DND-41 (cell line): ENCODE results near the gene WDR7.

Experiments used
- ATAC-seq: fragments of 200-7000 bp; cut with Tn5 transposase; 3 replicates; pipeline ENCODE4 v1.9.1; 2021; ENCODE audit warnings: low read depth; ENCODE audit not compliant: insufficient read depth
- DNase-seq: peaks from one replicate; pipeline ENCODE4 v3.0.0-alpha.2; 2020
- H2AFZ ChIP-seq: 2 replicates; pipeline ENCODE4 v1.6.0; 2012; ENCODE audit warnings: low read depth, low read length
- H3K27ac ChIP-seq: 2 replicates; pipeline ENCODE4 v1.5.1; 2012; ENCODE audit warnings: low read length, inconsistent platforms
- H3K27me3 ChIP-seq: fragments of 200-600 bp; sonication (generic); 2 replicates; pipeline ENCODE4 v1.6.0; 2012; ENCODE audit warnings: low read length, mild to moderate bottlenecking, inconsistent platforms; ENCODE audit not compliant: insufficient read depth, poor library complexity
- H3K36me3 ChIP-seq: 2 replicates; pipeline ENCODE4 v1.5.1; 2012; ENCODE audit warnings: low read length, inconsistent platforms; ENCODE audit not compliant: insufficient read depth
- H3K4me1 ChIP-seq: 2 replicates; pipeline ENCODE4 v1.5.1; 2012; ENCODE audit warnings: mild to moderate bottlenecking, low read length; ENCODE audit not compliant: insufficient read depth
- H3K4me2 ChIP-seq: 2 replicates; pipeline ENCODE4 v1.6.0; 2012; ENCODE audit warnings: mild to moderate bottlenecking, moderate library complexity, low read length, inconsistent platforms; ENCODE audit not compliant: insufficient read depth
- H3K4me3 ChIP-seq, 2 experiments: fragments of 200-600 bp in 1 of 2; shearing (Covaris generic) in 1 of 2; 2 replicates each; pipeline ENCODE4 v1.5.1; 2012 to 2016; ENCODE audit warnings: inconsistent platforms in 2 of 2, low read length in 2 of 2, mild to moderate bottlenecking in 2 of 2, low read depth in 1 of 2, moderate library complexity in 1 of 2
- H3K79me2 ChIP-seq: 2 replicates; pipeline ENCODE4 v1.6.0; 2012; ENCODE audit warnings: low read length, inconsistent platforms; ENCODE audit not compliant: insufficient read depth
- H3K9ac ChIP-seq: 2 replicates; pipeline ENCODE4 v1.6.0; 2012; ENCODE audit warnings: low read depth, mild to moderate bottlenecking, inconsistent platforms, low read length, moderate library complexity
- H3K9me3 ChIP-seq: 2 replicates; pipeline ENCODE4 v1.5.1; 2012; ENCODE audit warnings: low read length, moderate library complexity, mild to moderate bottlenecking, inconsistent platforms; ENCODE audit not compliant: insufficient read depth, severe bottlenecking
- H4K20me1 ChIP-seq: 2 replicates; pipeline ENCODE4 v1.6.0; 2012; ENCODE audit warnings: low read length; ENCODE audit not compliant: insufficient read depth
- EZH2 ChIP-seq: IDR thresholded peaks from 3 replicates; pipeline ENCODE4 v1.6.1; 2012; ENCODE audit warnings: borderline replicate concordance, low read depth, mild to moderate bottlenecking, moderate library complexity, low read length, inconsistent platforms; ENCODE audit not compliant: severe bottlenecking
- TF ChIP-seq, protein P1 (sequence below): IDR thresholded peaks from 2 replicates; pipeline ENCODE4 v1.5.1; 2012; ENCODE audit warnings: borderline replicate concordance, low read length, moderate library complexity, mild to moderate bottlenecking; ENCODE audit not compliant: poor library complexity, severe bottlenecking; ENCODE audit errors: extremely low read depth

Gene WDR7

GRCh38 chr18:57058734-57059133 is 407.6 kb downstream of the WDR7 start:
- H3K27me3 ChIP-seq, result no peaks in the 10 kb centered on the region
- no peak overlapping the region for H3K27ac ChIP-seq
- TF ChIP-seq EZH2, result no peak
- TF ChIP-seq, protein P1, sequence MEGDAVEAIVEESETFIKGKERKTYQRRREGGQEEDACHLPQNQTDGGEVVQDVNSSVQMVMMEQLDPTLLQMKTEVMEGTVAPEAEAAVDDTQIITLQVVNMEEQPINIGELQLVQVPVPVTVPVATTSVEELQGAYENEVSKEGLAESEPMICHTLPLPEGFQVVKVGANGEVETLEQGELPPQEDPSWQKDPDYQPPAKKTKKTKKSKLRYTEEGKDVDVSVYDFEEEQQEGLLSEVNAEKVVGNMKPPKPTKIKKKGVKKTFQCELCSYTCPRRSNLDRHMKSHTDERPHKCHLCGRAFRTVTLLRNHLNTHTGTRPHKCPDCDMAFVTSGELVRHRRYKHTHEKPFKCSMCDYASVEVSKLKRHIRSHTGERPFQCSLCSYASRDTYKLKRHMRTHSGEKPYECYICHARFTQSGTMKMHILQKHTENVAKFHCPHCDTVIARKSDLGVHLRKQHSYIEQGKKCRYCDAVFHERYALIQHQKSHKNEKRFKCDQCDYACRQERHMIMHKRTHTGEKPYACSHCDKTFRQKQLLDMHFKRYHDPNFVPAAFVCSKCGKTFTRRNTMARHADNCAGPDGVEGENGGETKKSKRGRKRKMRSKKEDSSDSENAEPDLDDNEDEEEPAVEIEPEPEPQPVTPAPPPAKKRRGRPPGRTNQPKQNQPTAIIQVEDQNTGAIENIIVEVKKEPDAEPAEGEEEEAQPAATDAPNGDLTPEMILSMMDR, result no peak
- ATAC-seq (no peak), DNase-seq (no peak)
- H4K20me1 ChIP-seq, result no peaks in the 10 kb centered on the region
- H2AFZ ChIP-seq, result no peak overlapping the region
- H3K36me3 ChIP-seq, result no peaks in the 10 kb centered on the region
- no peak overlapping the region for H3K4me3 ChIP-seq
- H3K9ac ChIP-seq, result no peak overlapping the region
- H3K4me1 ChIP-seq, result no peaks in the 10 kb centered on the region
- no peak overlapping the region for H3K4me2 ChIP-seq
- no peaks in the 10 kb centered on the region for H3K79me2 ChIP-seq
- H3K9me3 ChIP-seq, result peaks cover 3% of the 10 kb centered on the region

GRCh38 chr18:57059366-57059765 is 408.2 kb downstream of the WDR7 start:
- no peak overlapping the region for H3K27ac ChIP-seq
- TF ChIP-seq EZH2, result no peak
- TF ChIP-seq, protein P1, result no peak
- H4K20me1 ChIP-seq, result no peaks in the 10 kb centered on the region
- H3K9me3 ChIP-seq, result peaks cover 3% of the 10 kb centered on the region
- DNase-seq, result no peak
- no peak overlapping the region for H3K9ac ChIP-seq
- ATAC-seq, result no peak
- no peaks in the 10 kb centered on the region for H3K27me3 ChIP-seq
- H3K4me1 ChIP-seq, result no peaks in the 10 kb centered on the region
- H3K4me3 ChIP-seq, result no peak overlapping the region
- H3K36me3 ChIP-seq, result no peaks in the 10 kb centered on the region
- no peak overlapping the region for H3K4me2 ChIP-seq
- no peak overlapping the region for H2AFZ ChIP-seq
- H3K79me2 ChIP-seq, result no peaks in the 10 kb centered on the region

GRCh38 chr18:57060814-57061213 is 409.7 kb downstream of the WDR7 start:
- H3K4me3 ChIP-seq, result no peak overlapping the region
- no peak overlapping the region for H3K4me2 ChIP-seq
- no peak overlapping the region for H3K9ac ChIP-seq
- H4K20me1 ChIP-seq, result no peaks in the 10 kb centered on the region
- TF ChIP-seq, protein P1, result no peak
- TF ChIP-seq EZH2, result no peak
- H3K4me1 ChIP-seq, result no peaks in the 10 kb centered on the region
- H3K27me3 ChIP-seq, result no peaks in the 10 kb centered on the region
- H3K9me3 ChIP-seq, result peaks cover under 1% of the 10 kb centered on the region
- no peaks in the 10 kb centered on the region for H3K36me3 ChIP-seq
- no peak for DNase-seq
- no peak overlapping the region for H2AFZ ChIP-seq
- H3K27ac ChIP-seq, result no peak overlapping the region
- no peaks in the 10 kb centered on the region for H3K79me2 ChIP-seq
- no peak for ATAC-seq

DNA sequence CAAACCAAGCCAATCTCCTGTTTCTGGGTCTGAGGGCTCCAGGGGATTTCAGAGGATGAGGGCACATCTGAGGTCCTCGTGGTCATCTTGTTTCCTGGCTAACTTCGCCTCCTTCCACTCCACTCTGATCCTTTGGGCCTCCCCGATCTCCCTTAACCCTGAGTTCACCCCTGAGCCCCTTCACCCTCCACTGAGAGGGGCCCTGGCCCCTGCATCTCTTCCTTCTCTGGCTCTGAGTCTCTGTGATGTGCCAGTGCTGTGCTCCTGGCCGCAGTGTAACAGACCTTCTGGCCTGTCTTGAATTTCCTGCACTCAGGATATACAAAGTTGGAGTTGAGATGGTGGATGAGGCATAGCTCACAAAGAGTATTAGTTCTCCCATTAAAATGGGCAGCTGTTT is 411.0 kb downstream of the WDR7 start:
- H3K4me3 ChIP-seq, result no peak overlapping the region
- DNase-seq, result no peak
- no peaks in the 10 kb centered on the region for H3K4me1 ChIP-seq
- H3K79me2 ChIP-seq, result no peaks in the 10 kb centered on the region
- H3K27me3 ChIP-seq, result no peaks in the 10 kb centered on the region
- TF ChIP-seq EZH2, result no peak
- TF ChIP-seq, protein P1, result no peak
- H3K9me3 ChIP-seq, result no peaks in the 10 kb centered on the region
- H4K20me1 ChIP-seq, result no peaks in the 10 kb centered on the region
- no peak overlapping the region for H3K4me2 ChIP-seq
- no peak overlapping the region for H3K9ac ChIP-seq
- ATAC-seq, result no peak
- no peaks in the 10 kb centered on the region for H3K36me3 ChIP-seq
- H2AFZ ChIP-seq, result no peak overlapping the region
- H3K27ac ChIP-seq, result no peak overlapping the region
